Lower leg skin (tissue), 3 donors: ENCODE measurements around the gene LIM2.

Experiments used
- CTCF ChIP-seq, 3 donors: fragments of 450-650 bp; IDR thresholded peaks; one replicate each; pipeline ENCODE4 v1.5.1; 2016; ENCODE audit warnings: antibody characterized with exemption in 3 of 3, mild to moderate bottlenecking in 3 of 3, moderate library complexity in 2 of 3
- POLR2A ChIP-seq, 2 donors: fragments of 450-650 bp; IDR thresholded peaks; one replicate each; pipeline ENCODE4 v1.6.1; 2016 to 2017; ENCODE audit warnings: antibody characterized with exemption in 2 of 2, mild to moderate bottlenecking in 1 of 2, moderate library complexity in 1 of 2

- TF ChIP-seq CTCF (IDR thresholded peaks at IDR 0.05) (no peak), POLR2A (IDR thresholded peaks at IDR 0.05) (no peak)
These were observed 56.1 kb downstream of the LIM2 start for GRCh38 chr19:51331716-51332115.
